Measurements from ENCODE around the gene AEBP1.

Gene AEBP1

DNA sequence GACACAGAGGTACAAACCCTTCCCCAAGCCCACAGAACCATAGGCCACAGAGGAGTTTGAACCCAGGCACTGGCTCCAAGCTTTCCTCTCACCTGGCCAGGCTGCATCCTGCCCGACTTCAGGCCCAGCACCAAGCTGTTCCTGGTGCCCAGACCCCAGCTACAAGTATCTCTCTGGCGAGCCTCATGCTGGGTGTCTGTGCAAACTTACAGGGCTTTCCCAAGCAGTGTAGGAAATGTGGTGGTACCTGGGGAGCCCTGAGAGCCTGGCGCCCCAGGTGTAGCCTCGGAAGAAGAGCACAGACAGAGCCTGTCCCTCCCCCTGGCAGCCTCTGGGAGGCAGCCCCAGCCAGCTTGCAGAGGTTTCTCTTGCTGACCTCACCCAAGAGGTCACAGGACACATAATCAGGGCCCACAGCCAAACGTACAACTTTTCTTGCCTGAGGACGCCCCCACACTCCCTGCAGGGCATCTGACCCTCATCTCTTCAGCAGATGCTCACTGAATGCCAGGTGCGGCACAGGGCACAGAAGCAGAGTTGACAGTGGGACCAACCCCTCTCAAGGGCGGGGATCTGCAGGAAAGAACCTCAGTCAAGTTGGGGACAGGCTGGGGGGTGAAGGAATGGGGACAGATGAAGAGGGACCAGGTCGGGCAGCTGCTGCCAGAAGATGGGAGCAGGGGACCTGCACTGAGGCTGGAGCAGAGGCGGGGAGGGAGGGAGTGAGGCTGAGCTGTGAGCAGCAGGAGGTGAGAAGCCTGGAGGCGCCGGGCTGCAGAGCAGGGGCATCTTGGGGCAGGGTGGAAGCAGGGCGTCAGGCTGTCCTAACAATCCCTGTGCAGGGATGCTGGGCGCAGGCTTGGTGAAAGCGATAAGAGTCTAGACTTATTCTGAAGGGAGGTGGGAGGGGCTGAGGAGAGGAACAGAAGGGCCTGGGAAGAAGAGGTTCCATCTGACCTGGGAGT is 53.3 kb downstream of the AEBP1 start:
- DNase-seq = no peak

DNA sequence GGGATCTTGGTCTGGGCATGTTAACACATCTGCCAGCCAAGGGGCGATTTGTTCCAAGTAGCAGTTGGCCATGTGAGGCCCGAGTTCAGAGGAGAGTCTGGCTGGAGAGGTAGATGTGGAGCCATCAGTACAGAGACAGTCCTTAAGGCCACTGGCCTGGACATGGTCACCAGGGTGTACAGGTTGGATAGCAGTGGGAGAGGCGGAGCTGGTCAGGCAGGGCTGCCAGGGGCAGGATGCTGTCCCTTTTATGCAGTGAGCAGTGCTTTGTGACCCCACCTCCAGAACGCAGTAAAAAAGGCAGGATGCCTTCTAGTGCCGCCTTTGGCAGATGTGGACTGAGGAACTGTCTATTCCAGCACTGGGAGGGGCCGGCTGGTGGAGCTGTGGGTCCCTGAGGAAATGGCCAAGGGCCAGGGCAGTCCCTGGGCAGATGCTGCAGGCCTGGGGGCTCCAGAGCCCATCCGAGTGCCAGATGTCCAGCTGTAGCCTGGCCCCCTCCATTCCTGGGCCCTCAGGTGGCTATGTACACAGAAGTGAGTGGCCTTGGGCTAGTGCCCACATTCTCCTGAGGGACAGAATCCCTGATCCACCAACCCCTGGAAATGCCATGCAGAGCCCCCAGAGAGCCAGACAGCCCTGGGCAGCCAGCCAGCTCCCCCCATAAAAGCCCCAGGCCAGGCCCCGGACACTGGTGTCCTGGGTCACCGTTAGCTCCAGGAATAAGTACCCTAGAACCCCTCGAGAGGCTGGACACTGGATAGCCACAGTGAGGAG is 54.1 kb downstream of the AEBP1 start:
- DNase-seq = no peak

DNA sequence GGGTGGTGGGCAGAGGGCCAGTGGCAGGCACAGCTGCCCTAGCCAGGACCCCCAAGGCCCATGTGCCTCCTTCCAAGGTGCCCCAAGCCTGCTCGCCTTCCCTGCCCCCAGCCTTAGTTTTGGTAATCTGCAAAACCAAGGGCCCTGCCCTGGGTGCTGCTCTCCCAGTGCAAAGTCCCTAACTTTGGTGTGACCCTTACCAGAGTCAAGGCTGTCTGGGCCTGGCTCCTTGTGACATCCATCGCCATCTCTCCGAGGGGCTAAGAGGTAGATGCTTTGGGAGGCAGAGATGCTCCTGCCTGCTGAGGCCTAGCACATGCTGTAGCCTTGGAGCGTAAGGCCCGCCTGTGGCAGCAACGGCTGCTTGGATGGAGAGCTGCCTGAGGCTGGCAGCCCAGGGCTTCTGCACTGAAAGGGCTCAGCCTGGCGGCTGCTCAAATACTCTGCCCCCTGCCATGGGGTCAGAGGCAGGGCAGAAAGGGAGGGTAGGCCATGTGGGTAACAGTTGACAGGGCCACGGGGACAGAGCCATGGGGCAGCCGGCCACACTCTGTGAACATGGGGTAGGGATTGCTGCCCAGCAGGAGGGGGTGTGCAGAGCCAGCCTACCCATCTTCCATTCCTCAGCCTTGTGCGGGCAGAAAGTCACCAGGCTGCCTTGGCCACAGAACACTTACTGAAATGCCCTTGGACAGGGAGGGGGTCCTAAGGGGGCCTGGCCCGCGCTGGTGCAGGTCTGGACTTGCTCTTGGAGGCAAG is 54.9 kb downstream of the AEBP1 start:
- no peak for DNase-seq

DNA sequence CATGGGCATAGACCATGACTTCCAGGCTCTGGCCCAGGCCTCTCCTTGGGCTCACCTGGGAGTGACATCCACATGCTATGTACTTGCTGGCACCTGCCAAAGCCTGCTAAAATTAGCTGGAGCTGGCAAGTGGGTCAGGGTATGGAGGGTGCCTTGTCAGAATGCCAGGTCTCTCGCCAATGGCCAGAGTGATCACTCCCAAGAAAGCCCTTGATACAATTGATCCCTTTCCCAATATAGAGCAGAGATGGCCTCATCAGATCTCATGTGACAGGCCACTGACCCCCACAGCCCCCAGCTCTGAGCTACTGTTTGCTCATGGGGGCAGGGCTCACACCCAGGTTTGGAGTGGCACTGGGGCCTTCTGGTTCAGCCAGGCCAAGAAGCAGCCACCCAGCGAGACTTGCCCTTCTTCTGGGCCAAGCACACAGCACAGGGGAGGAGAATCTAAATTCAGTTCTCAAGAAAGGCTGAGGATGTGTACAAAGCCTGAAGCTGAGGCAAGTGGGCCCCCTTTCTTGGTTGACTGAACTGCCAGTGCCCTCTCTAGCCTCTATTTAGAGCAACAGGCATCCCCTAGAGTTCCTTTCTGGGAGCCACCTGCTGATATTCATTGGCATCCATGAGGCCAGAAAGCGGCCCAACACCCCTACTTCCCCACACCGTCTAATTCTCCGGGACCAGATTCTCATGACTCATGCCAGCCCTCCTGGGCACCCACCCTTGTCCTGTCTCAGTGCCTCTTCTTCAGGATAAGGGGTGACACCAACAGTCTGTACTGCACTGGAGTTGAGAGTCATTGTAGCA is 55.9 kb downstream of the AEBP1 start:
- DNase-seq = no peak

DNA sequence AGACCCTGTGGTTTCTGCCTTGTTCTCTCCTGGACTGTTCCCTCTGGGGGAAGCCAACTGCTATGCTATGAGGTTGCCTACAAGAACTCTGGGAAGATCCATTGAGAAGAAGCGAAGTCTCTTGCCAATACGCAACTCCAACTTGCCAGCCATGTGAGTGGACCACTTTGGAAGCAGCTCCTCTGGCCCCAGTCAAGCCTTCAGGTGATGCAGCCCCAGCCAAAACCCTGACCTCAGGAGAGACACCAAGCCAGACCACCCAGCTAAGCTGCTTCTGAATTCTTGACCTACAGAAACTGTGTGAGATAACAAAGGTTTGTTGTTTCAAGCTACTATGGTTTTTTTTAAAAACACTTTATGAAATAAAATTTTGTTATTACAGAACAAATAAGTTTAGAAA is 57.2 kb downstream of the AEBP1 start:
- DNase-seq = no peak

DNA sequence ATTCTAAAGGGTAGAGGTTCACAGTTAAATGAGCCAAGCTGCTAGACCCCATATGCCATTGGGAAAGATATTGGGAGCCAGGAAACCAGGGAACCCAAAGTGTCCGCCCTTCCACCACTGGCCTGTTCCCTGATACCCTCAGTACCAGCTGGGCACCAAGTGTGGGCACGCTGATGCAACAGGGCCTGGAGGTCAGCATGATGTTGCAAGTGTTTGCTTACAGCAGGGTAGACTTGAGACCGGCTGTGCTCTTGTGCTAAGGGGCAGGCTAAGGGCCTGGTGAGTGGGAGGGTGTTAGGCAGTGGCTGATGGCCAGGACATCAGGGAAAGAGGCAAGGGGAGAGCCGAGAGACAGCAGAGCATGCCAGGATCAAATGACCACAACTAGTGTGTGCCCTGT is 58.0 kb downstream of the AEBP1 start:
- no peak for DNase-seq

DNA sequence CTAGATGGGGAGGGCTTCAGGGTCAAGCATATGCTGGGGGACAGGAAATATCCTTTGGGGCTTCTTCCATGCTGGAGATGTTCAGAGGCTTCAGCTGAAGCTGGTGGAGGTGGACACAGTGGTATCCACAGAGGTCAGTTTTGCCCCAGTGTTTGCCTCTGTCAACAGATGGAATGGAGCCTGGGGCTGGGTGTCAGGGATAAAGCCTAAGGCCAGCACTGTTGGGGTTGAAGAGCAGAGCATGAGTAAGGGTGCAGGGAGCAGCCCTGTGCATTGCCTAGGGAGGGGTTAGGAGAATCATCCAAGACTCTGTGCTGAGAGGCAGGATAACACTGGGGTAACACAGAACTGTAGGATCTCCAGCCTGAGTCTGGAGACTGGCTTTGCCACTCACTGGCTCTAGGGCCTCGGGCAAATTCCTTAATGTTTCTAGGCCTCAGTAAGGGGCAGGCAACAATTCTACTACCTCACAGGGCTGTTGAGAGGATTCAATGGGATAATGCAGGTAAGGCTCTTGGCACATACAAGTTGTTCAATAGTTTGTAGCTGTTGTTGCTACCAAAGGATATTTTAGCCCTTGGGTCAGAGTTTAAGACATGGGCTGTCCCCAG is 58.7 kb downstream of the AEBP1 start:
- no peak for DNase-seq

DNA sequence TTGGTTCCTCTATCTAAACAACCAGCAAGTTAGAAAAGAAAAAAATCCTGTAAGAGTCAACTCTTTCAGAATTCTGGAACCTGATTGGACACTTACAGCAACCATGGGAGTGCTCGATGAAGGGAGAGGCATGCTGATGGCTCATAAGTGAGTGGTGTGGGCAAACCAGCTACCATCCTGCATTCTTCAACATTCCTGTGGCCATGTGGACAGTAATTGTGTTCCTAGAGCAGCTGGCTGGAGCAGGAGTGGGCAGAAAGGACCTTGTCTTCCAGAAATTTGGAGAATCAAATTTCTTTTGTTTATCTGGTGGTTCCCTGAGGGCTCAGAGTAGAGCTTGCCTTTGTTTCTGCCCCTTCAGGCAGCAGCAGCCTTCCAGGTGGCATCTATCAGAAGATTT is 59.4 kb downstream of the AEBP1 start:
- DNase-seq = peak; percentile 90
